Tibial artery (tissue), 4 donors: Measurements from ENCODE around the gene WDR49.
"Not testable (repeated sequence)": the region's sequence is repeated elsewhere in the genome, so short reads cannot be mapped to it uniquely, and the experiment has no call there.

Experiments used
- DNase-seq, 2 donors: peaks; one replicate each; pipeline ENCODE4 v3.0.0-alpha.2; 2019
- H3K27ac ChIP-seq, 2 donors: fragments of 200-600 bp; sonication (generic) in 1 of 2; 1 replicate in 1 of 2; 2 replicates in 1 of 2; pipeline ENCODE4 v1.5.1; 2018 to 2019; ENCODE audit warnings: mild to moderate bottlenecking in 1 of 2
- H3K27me3 ChIP-seq, 2 donors: fragments of 200-600 bp; sonication (generic) in 1 of 2; one replicate each; pipeline versions ENCODE4 v1.5.1 to v1.6.0; 2016 to 2019
- H3K36me3 ChIP-seq, 3 donors: fragments of 200-600 bp; sonication (generic) in 2 of 3; one replicate each; pipeline ENCODE4 v1.5.1; 2016 to 2019; ENCODE audit warnings: mild to moderate bottlenecking in 2 of 3
- H3K4me1 ChIP-seq, 4 donors: fragments of 200-600 bp; sonication (generic) in 2 of 4; 1 replicate in 3 of 4; 2 replicates in 1 of 4; pipeline ENCODE4 v1.5.1; 2016 to 2019
- H3K4me3 ChIP-seq, 2 donors: fragments of 200-600 bp; sonication (generic) in 1 of 2; 1 replicate in 1 of 2; 2 replicates in 1 of 2; pipeline ENCODE4 v1.5.1; 2018 to 2019; ENCODE audit warnings: mild to moderate bottlenecking in 2 of 2
- H3K9me3 ChIP-seq, 3 donors: fragments of 200-600 bp; sonication (generic) in 1 of 3; one replicate each; pipeline ENCODE4 v1.5.1; 2016 to 2019
- CTCF ChIP-seq, 2 experiments: fragments of 200-600 bp in 1 of 2; fragments of 450-650 bp in 1 of 2; IDR thresholded peaks; one replicate each; pipeline ENCODE4 v1.5.1; 2017 to 2019; ENCODE audit warnings: antibody characterized with exemption in 2 of 2, mild to moderate bottlenecking in 1 of 2, moderate library complexity in 1 of 2
- intact Hi-C: fragments of 100-400 bp; cut with DNase I; formaldehyde crosslinking; loops from one replicate; pipeline ENCODE4 v1.15.0; 2023; ENCODE audit warnings: low total_unique reads

Gene WDR49

GRCh38 chr3:167631471-167631870 lies 22.3 kb downstream of the WDR49 start:
- Histone ChIP-seq H3K27me3 (no peaks in the 10 kb centered on the region), H3K9me3 (no peaks in the 10 kb centered on the region), H3K4me3 (no peak overlapping the region), H3K27ac (no peak overlapping the region), H3K36me3 (no peaks in the 10 kb centered on the region), H3K4me1 (no peaks in the 10 kb centered on the region)
- intact Hi-C loops: no loop called here
- no peak for DNase-seq
- TF ChIP-seq CTCF (IDR thresholded peaks at IDR 0.05): no peak

- Histone ChIP-seq H3K27ac (no peak overlapping the region), H3K4me3 (no peak overlapping the region), H3K4me1 (no peaks in the 10 kb centered on the region), H3K9me3 (no peaks in the 10 kb centered on the region), H3K27me3 (no peaks in the 10 kb centered on the region), H3K36me3 (no peaks in the 10 kb centered on the region)
- TF ChIP-seq CTCF (IDR thresholded peaks at IDR 0.05): no peak
- intact Hi-C loops: no loop called here
- no peak for DNase-seq
Measured at GRCh38 chr3:167626490-167626889, 27.3 kb downstream of the WDR49 start.

GRCh38 chr3:167615030-167615429 lies 38.7 kb downstream of the WDR49 start:
- no peaks in the 10 kb centered on the region for H3K9me3 ChIP-seq
- intact Hi-C loops: no loop called here
- no peak for DNase-seq
- no peaks in the 10 kb centered on the region for H3K36me3 ChIP-seq
- H3K4me1 ChIP-seq: no peaks in the 10 kb centered on the region
- H3K27ac ChIP-seq: no peak overlapping the region
- no peak for TF ChIP-seq CTCF (IDR thresholded peaks at IDR 0.05)
- H3K4me3 ChIP-seq: no peak overlapping the region
- H3K27me3 ChIP-seq: no peaks in the 10 kb centered on the region

GRCh38 chr3:167614196-167614595 lies 39.5 kb downstream of the WDR49 start:
- H3K4me3 ChIP-seq, H3K9me3 ChIP-seq, H3K27me3 ChIP-seq, DNase-seq, H3K36me3 ChIP-seq, H3K4me1 ChIP-seq, intact Hi-C loops, H3K27ac ChIP-seq: not testable (repeated sequence)

- no peak for TF ChIP-seq CTCF (IDR thresholded peaks at IDR 0.05)
- Histone ChIP-seq H3K27ac (no peak overlapping the region), H3K4me1 (no peaks in the 10 kb centered on the region), H3K4me3 (no peak overlapping the region), H3K9me3 (no peaks in the 10 kb centered on the region), H3K36me3 (no peaks in the 10 kb centered on the region), H3K27me3 (no peaks in the 10 kb centered on the region)
- no peak for DNase-seq
- intact Hi-C loops: no loop called here
Measured at GRCh38 chr3:167611718-167612117, 42.0 kb downstream of the WDR49 start.

GRCh38 chr3:167609156-167609555 lies 44.6 kb downstream of the WDR49 start:
- DNase-seq: no peak
- no peak for TF ChIP-seq CTCF (IDR thresholded peaks at IDR 0.05)

More at GRCh38 chr3:167609156-167609555, 44.6 kb downstream of the WDR49 start:
- Histone ChIP-seq H3K4me1 (no peaks in the 10 kb centered on the region), H3K36me3 (no peaks in the 10 kb centered on the region), H3K4me3 (no peak overlapping the region), H3K27ac (no peak overlapping the region), H3K9me3 (no peaks in the 10 kb centered on the region), H3K27me3 (no peaks in the 10 kb centered on the region)
- intact Hi-C loops: no loop called here
